ENCODE data around the gene SCCPDH.
A peak's percentile ranks its signal among the peaks of the same experiment; 100 is the strongest.

The SCCPDH gene

GRCh38 chr1:246753670-246754535 lies 29.7 kb downstream of the SCCPDH start:
- peak; percentile 45 for DNase-seq

- no peak for DNase-seq
These were observed 31.2 kb downstream of the SCCPDH start for GRCh38 chr1:246755419-246755818.

- DNase-seq, result no peak
These were observed 36.5 kb downstream of the SCCPDH start for GRCh38 chr1:246760422-246761347.

DNA sequence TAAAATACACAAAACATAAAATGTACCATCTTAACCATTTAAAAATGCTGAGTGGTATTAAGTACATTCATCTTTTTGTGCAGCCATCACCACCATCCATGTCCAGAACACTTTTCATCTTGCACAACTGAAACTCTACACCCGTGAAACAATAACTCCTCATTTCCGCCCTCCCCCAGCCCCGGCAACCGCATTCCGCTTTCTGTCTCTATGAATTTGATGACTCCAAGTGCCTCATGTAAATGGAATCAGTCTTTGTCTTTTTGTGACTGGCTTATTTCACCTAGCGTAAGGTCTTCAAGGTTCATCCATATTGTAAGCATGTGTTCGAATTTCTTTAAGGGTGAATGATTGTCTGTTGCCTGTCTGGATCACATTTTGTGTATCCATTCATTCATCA lies 37.2 kb downstream of the SCCPDH start:
- DNase-seq, result no peak

DNA sequence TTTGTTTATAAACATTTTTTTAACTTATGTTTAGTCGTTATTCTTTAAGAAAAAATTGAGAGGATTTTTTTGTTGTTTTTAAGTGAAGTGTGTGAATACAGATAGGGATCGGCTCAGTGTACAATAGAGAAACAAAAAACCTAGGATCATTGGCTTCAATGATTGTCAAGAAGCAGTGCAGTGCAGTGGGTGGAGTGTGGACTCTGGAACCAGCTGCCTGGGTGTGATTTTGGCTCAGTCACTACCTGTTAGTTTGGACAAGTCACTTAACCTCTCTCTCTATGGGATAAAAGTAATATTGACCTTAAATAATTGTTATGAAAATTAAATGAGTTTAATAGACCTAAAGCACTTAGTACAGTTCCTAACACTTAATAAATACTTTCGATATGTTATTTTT lies 41.3 kb downstream of the SCCPDH start:
- DNase-seq, result no peak

GRCh38 chr1:246768403-246769020 lies 44.3 kb downstream of the SCCPDH start:
- no peak for DNase-seq

DNA sequence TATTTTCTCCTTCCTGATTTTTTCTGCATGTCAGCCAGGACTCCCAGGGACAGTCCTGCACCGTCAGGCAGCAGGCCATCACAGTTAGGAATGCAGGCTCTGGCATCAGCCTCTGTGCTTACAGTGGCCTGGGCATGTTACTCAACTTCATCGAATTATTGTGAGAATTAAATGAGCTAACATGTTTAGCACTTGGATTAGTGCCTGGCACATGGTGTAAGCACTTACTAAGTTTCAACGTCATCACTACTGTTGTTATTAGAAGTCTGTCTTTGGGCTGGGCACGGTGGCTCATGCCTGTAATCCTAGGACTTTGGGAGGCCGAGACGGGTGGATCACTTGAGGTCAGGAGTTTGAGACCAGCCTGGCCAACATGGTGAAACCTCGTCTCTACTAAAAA lies 45.1 kb downstream of the SCCPDH start:
- DNase-seq, result no peak

DNA sequence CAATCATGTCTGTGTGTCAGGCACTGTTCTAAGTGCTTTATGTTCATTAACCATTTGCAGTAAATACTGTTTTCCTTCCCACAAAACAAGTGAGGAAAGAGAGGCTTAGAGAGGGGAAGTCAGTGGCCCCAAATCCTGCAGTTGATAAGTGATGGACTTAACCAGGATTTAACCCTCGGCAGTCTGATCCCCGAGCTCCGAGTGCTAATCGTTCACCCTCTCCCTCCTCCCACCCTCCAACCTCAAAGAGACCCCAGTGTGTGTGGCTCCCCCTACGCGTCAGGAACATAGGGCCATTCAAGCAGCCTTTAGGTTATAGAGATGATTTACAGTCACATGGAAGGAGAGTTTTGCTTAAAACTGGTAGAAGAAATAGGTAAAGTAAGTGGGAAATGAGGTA lies 47.2 kb downstream of the SCCPDH start:
- no peak for DNase-seq

DNA sequence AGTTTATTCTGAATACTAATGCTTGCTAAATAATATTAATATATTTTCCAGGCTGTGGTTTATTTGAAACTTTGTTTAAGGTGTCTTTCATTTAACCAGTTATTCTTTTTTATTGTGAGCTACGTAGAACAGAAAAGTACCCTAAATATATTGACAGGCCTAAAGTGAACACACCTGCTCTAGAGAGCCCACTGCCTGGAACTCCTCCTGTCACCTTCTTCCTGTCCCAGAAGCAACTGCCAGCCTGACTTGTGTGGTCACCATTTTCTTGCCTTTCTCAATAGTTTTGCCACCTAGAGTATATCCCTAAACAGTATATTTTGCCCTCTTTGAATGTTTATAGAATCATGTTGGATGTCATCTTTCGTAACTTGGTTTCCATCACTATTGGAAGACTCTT lies 48.5 kb downstream of the SCCPDH start:
- no peak for DNase-seq

- no peak for DNase-seq
These were observed 49.0 kb downstream of the SCCPDH start for GRCh38 chr1:246773213-246773641.

GRCh38 chr1:246775531-246776385 lies 51.5 kb downstream of the SCCPDH start:
- DNase-seq, result no peak

- DNase-seq, result no peak
These were observed 52.7 kb downstream of the SCCPDH start for GRCh38 chr1:246776923-246777322.

DNA sequence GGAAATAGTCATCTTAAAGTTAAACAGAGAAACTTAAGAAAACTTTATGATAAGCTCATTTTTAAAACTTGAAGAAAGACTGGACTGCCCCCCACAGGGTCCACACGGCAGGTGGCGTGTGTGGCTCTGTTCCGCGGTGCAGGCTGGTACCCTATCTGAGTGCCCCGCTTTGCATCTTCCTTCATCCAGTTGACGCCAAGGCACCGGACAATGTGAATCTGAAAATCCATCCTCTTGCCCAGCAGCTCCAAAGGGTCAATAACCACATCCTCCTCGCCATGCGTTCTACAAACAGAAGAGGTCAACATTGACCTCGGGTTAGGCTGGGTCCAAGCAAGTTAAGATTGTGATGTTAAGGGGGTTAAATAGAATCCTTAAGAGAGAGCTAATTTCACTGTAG lies 54.5 kb downstream of the SCCPDH start:
- no peak for DNase-seq

DNA sequence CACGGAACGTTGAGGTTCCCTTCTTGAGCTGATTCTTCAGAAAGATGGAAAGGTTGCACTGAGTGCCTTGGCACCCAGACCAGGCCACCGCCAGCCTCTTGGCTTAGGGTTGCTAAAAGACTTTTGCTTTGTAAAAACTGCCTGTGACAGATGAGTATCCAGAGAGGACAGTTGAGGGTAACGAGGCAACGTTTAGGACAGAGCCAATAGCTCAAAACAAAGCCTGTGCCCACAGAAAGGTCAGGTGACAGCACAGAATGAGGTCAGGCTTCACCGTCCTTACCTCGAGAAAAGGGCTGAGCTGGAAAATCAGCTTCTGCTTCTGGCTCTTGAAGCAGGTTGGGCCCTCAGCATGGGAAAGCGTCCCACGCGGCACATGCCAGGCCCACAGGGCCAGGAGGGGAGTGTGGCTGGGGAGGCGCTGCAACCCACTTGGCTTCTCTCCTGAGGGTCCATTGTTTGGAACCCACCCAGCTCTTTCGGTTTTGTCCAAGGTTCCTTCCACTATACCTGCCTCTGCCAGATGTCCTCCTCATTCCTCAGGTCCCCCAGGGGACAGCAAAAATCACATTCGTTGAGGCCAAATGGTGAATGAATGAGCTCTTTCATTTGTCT lies 55.5 kb downstream of the SCCPDH start:
- DNase-seq, result no peak

DNA sequence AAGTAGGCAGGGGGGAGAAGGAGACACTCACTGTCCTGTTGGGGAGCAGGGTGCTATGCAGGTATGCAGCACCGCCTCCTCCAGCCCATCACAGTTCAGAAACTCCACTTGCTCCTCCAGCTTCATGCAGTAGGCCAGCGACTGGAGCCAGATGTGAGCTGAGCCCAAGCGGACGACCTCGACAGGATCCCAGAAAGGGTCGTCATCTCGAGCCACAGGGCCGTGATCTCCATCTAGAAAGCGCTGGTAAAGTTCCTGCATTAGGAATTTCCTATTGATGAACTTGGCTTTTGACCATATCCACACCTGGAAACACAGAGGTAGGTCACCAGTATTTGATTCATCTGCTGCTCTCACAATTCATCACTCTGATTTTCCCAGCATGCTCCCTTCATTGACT lies 56.1 kb downstream of the SCCPDH start:
- DNase-seq, result no peak

GRCh38 chr1:246781212-246781611 lies 57.0 kb downstream of the SCCPDH start:
- no peak for DNase-seq

- peak; percentile 9 for DNase-seq
These were observed 58.1 kb downstream of the SCCPDH start for GRCh38 chr1:246782120-246782900.

GRCh38 chr1:246784621-246785493 lies 60.6 kb downstream of the SCCPDH start:
- no peak for DNase-seq

DNA sequence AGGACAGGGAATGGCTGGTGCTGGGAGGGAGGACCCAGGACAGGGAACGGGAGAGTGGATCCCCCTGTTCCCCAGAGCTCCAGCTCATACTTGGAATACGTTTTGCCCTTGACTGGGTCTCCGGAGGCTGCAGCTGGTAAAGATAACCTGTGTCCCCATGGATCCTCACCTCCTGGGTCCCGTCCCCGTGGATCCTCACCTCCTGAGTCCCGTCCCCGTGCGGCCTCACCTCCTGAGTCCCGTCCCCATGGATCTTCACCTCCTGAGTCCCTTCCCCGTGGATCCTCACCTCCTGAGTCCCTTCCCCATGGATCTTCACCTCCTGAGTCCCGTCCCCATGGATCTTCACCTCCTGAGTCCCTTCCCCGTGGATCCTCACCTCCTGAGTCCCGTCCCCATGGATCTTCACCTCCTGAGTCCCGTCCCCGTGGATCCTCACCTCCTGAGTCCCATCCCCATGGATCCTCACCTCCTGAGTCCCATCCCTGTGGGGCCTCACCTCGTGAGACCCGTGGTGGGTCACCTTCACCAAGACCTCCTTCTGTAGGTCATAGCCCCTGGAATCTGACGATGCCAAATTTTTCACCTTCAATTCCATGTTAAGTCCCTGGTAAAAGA lies 61.4 kb downstream of the SCCPDH start:
- DNase-seq, result no peak

Measured in NCI-H345 (cell line).